Suprapubic skin (tissue), 4 donors: ENCODE results near the gene MFNG. TPM values are rescaled to one million over a fixed set of nuclear protein-coding genes. Genes with fewer than 3 reads are reported as not detected.

Experiments used
- DNase-seq, 2 donors: peaks; one replicate each; pipeline ENCODE4 v3.0.0-alpha.2; 2019; ENCODE audit warnings: low spot score in 2 of 2
- H3K27ac ChIP-seq: fragments of 200-600 bp; sonication (generic); one replicate; pipeline ENCODE4 v1.5.1; 2019
- H3K27me3 ChIP-seq: fragments of 200-600 bp; sonication (generic); one replicate; pipeline ENCODE4 v1.5.1; 2019
- H3K36me3 ChIP-seq: fragments of 200-600 bp; sonication (generic); one replicate; pipeline ENCODE4 v1.5.1; 2019
- H3K4me1 ChIP-seq: fragments of 200-600 bp; sonication (generic); one replicate; pipeline ENCODE4 v1.5.1; 2019
- H3K4me3 ChIP-seq: fragments of 200-600 bp; sonication (generic); one replicate; pipeline ENCODE4 v1.5.1; 2019; ENCODE audit warnings: mild to moderate bottlenecking
- H3K9me3 ChIP-seq: fragments of 200-600 bp; sonication (generic); one replicate; pipeline ENCODE4 v1.5.1; 2019
- EP300 ChIP-seq: sonication (generic); formaldehyde crosslinking; IDR thresholded peaks from one replicate; pipeline ENCODE4 v1.6.1; 2017; ENCODE audit warnings: antibody characterized with exemption
- POLR2A ChIP-seq, 2 donors: fragments of 450-650 bp; IDR thresholded peaks; one replicate each; pipeline ENCODE4 v1.6.1; 2017; ENCODE audit warnings: antibody characterized with exemption in 2 of 2, mild to moderate bottlenecking in 2 of 2, moderate library complexity in 2 of 2
- POLR2AphosphoS5 ChIP-seq, 3 donors: sonication (generic); formaldehyde crosslinking; IDR thresholded peaks; one replicate each; pipeline ENCODE4 v1.6.1; 2017; ENCODE audit warnings: antibody characterized with exemption in 3 of 3
- WGBS: methylation state at CpG from one replicate; pipeline ENCODE4 v1.1.5; 2018; 5-methylcytosine and 5-hydroxymethylcytosine counted together
- total RNA-seq, 4 donors: library from RNA; depleted of rRNA; stranded (reverse); fragments of >200 nt; gene quantifications; one replicate each; pipeline ENCODE4 v1.1.0, GENCODE V29; 2016
- TF ChIP-seq, protein P1 (sequence below), 2 donors: fragments of 200-600 bp in 1 of 2; fragments of 450-650 bp in 1 of 2; sonication (generic) in 1 of 2; IDR thresholded peaks; one replicate each; pipeline ENCODE4 v1.5.1; 2016 to 2019; ENCODE audit warnings: antibody characterized with exemption in 2 of 2, mild to moderate bottlenecking in 1 of 2, moderate library complexity in 1 of 2

The MFNG gene
- total RNA-seq, 4 donors from 2014 or later, result 3.5 to 8.6 (median 4.9) TPM

DNA sequence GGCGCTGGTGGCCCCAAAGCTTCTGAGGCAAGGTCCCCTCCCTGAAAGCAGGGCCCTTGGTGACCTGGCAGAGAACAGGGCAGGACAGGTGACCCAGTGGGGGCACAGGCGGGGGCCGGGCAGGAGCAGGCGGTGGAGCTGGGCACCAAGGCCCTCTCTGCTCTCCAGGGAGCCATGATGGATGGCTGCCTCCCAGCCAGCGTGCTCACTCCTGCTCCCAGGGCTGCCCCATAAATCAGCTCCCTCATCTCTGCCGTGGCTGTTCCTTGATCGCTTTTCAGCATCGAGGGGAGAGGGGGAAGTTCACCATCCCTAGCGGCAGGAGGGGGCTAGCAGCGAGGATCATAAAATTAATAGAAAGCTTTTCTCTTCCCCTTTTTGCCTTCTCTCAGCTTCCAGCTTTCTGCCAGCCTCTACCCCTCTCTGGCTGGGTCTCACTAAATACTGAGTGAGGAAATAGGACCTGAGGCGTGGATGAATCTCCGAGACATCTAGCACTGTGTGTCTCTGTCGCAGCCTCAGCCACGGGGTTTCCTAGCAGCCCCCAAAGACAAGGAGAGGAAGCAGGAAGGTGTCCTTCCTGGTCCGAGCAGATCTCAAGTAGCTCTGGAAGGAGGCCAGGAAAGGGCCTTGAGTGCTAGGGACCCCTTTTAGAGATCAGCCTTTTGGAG lies 36.7 kb downstream of the MFNG start:
- no peak overlapping the region for H3K4me3 ChIP-seq
- TF ChIP-seq POLR2AphosphoS5 (IDR thresholded peaks at IDR 0.05), result no peak
- TF ChIP-seq EP300, result no peak
- H3K27me3 ChIP-seq, result peaks cover 72% of the 10 kb centered on the region
- H3K9me3 ChIP-seq, result no peaks in the 10 kb centered on the region
- 26% methylated on average over 11 of the region's 15 CpGs for WGBS
- H3K27ac ChIP-seq, result no peak overlapping the region
- no peaks in the 10 kb centered on the region for H3K36me3 ChIP-seq
- no peak for DNase-seq
- peaks cover 5% of the 10 kb centered on the region for H3K4me1 ChIP-seq

DNA sequence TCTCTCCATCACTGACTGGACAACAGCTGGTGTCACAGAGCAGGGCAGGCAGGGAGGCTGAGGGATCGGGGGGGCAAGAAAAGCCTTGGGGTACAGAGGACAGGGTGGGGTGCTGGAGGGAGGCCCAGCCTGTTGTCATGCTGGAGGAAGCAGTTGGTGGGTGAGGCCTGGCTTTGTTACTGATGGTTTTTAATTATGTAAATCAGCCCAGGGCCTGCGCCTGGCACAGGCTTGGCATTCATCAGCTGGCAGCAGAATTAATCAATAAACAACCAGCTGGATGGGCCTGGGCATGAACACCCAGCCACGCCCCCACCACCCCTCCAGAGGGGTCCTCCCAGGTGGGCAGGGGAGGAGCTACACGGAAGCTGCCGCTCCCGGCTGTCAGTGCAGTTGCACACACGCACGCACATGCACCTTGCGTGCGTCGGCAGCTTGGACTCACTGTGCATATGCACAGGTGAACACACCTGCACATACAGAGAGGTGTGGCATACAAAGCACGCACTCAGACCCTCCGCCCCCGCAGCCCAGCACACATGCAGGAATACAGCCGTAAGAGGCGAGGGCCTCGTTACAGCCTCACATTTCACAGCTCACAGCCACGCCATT lies 37.6 kb downstream of the MFNG start:
- H3K4me1 ChIP-seq, result peaks cover 5% of the 10 kb centered on the region
- peaks cover 70% of the 10 kb centered on the region for H3K27me3 ChIP-seq
- no peak overlapping the region for H3K4me3 ChIP-seq
- no peak for DNase-seq
- TF ChIP-seq POLR2A (IDR thresholded peaks at IDR 0.05) (no peak), EP300 (no peak), POLR2AphosphoS5 (IDR thresholded peaks at IDR 0.05) (no peak)
- TF ChIP-seq, protein P1, sequence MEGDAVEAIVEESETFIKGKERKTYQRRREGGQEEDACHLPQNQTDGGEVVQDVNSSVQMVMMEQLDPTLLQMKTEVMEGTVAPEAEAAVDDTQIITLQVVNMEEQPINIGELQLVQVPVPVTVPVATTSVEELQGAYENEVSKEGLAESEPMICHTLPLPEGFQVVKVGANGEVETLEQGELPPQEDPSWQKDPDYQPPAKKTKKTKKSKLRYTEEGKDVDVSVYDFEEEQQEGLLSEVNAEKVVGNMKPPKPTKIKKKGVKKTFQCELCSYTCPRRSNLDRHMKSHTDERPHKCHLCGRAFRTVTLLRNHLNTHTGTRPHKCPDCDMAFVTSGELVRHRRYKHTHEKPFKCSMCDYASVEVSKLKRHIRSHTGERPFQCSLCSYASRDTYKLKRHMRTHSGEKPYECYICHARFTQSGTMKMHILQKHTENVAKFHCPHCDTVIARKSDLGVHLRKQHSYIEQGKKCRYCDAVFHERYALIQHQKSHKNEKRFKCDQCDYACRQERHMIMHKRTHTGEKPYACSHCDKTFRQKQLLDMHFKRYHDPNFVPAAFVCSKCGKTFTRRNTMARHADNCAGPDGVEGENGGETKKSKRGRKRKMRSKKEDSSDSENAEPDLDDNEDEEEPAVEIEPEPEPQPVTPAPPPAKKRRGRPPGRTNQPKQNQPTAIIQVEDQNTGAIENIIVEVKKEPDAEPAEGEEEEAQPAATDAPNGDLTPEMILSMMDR (IDR thresholded peaks at IDR 0.05), result no peak
- 46% methylated on average over 11 of the region's 18 CpGs for WGBS
- no peaks in the 10 kb centered on the region for H3K9me3 ChIP-seq
- no peak overlapping the region for H3K27ac ChIP-seq
- H3K36me3 ChIP-seq, result no peaks in the 10 kb centered on the region

DNA sequence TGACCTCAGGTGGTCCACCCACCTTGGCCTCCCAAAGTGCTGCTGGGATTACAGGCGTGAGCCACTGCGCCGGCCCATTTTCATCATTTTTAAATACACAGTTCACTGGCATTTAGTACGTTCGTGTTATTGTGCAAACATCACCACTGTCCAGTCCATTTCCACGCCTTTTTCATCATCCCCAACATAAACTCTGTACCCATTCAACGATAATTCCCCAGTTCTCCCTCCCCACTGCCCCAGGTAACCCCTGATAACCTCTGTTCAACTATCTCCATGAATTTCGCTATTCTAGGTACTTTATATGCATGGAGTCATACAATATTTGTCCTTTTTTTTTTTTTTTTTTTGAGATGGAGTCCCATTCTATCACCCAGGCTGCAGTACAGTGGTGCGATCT lies 40.7 kb downstream of the MFNG start:
- peaks cover 7% of the 10 kb centered on the region for H3K9me3 ChIP-seq
- H3K36me3 ChIP-seq, result no peaks in the 10 kb centered on the region
- H3K27ac ChIP-seq, result no peak overlapping the region
- peaks cover 5% of the 10 kb centered on the region for H3K4me1 ChIP-seq
- H3K4me3 ChIP-seq, result no peak overlapping the region
- no peak for DNase-seq
- whole genome bisulfite sequencing, result 86% methylated on average over 9 of the region's 9 CpGs
- peaks cover 84% of the 10 kb centered on the region for H3K27me3 ChIP-seq
- TF ChIP-seq, protein P1 (IDR thresholded peaks at IDR 0.05), result no peak
- TF ChIP-seq POLR2AphosphoS5 (IDR thresholded peaks at IDR 0.05) (no peak), POLR2A (IDR thresholded peaks at IDR 0.05) (no peak), EP300 (no peak)

DNA sequence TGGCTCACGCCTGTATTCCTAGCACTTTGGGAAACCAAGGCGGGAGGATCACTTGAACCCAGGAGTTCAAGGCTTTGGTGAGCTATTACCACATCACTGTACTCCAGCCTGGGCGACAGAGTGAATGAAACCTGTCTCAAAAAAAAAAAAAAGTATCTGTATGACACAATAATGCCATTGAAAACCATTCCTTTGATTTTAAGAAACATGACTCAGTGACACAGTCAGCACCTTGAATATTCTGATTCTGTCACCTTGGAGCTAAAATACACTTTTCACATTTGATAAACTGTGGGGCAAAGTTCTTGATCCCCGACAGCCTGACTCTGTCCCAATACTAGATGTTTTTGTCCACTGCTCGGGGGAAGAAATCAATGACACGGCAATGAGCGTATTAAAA lies 42.2 kb downstream of the MFNG start:
- H3K4me1 ChIP-seq, result peaks cover 5% of the 10 kb centered on the region
- peaks cover 7% of the 10 kb centered on the region for H3K9me3 ChIP-seq
- H3K4me3 ChIP-seq, result no peak overlapping the region
- no peak for DNase-seq
- no peak overlapping the region for H3K27ac ChIP-seq
- WGBS, result 81% methylated on average over 7 of the region's 7 CpGs
- H3K36me3 ChIP-seq, result no peaks in the 10 kb centered on the region
- TF ChIP-seq EP300 (no peak), POLR2AphosphoS5 (IDR thresholded peaks at IDR 0.05) (no peak), POLR2A (IDR thresholded peaks at IDR 0.05) (no peak)
- TF ChIP-seq, protein P1 (IDR thresholded peaks at IDR 0.05), result no peak
- H3K27me3 ChIP-seq, result peaks cover 80% of the 10 kb centered on the region

DNA sequence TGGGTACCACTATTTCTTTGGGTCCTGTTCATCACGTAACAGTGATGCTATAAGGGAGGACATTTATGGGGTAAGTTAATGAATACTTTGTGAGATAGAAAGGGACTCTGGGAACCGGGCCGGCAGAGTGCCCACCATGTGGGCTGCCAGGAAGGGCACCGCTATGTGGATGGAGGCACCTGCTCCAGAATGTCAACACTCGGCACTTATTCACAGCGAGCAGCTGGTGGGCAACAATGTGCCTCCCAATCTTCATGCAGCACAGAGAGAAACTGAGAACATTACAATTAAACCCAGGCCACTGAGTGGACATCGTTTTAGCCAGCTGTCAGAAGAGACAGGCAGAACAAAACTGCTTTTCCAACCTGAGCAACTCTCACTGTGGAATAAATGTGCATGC lies 43.1 kb downstream of the MFNG start:
- no peak for TF ChIP-seq POLR2A (IDR thresholded peaks at IDR 0.05)
- TF ChIP-seq EP300, result no peak
- TF ChIP-seq POLR2AphosphoS5 (IDR thresholded peaks at IDR 0.05), result no peak
- TF ChIP-seq, protein P1 (IDR thresholded peaks at IDR 0.05), result no peak
- no peak for DNase-seq
- no peak overlapping the region for H3K27ac ChIP-seq
- H3K27me3 ChIP-seq, result peaks cover 78% of the 10 kb centered on the region
- 78% methylated on average over 7 of the region's 7 CpGs for WGBS
- no peak overlapping the region for H3K4me3 ChIP-seq
- H3K9me3 ChIP-seq, result peaks cover 7% of the 10 kb centered on the region
- H3K4me1 ChIP-seq, result no peaks in the 10 kb centered on the region
- H3K36me3 ChIP-seq, result no peaks in the 10 kb centered on the region
